IMR-90 (cell line): ENCODE results near the gene COL9A3. TPM values are rescaled to one million over a fixed set of nuclear protein-coding genes. Genes with fewer than 3 reads are reported as not detected.

Source experiments
- ATAC-seq: fragments of 200-7000 bp; cut with Tn5 transposase; 2 replicates; pipeline ENCODE4 v1.9.1; 2020; ENCODE audit warnings: low read depth, mild to moderate bottlenecking, moderate library complexity
- BruUV-seq: library from RNA; stranded (reverse); fragments of 400-500 nt; replicated peaks from 2 replicates; lab custom pipeline; 2021; lab: Mats Ljungman, UMichigan
- CTCF ChIA-PET: fragments of 300-600 bp; formaldehyde crosslinking; extraction: SDS; loops from one replicate; lab custom pipeline; 2021; ENCODE audit warnings: antibody characterized with exemption; lab: Yijun Ruan, JAX
- POLR2A ChIA-PET: fragments of 300-600 bp; sonication (Branson Sonifier 250); formaldehyde crosslinking; loops from one replicate; lab custom pipeline; 2022; ENCODE audit warnings: antibody characterized with exemption; ENCODE audit not compliant: unreplicated experiment; lab: Charles Lee
- DNase-seq: peaks from one replicate; pipeline ENCODE4 v3.0.0; 2013
- H2AFZ ChIP-seq: replicated peaks from 2 replicates; pipeline ENCODE3; 2013; ENCODE audit warnings: low read length, mild to moderate bottlenecking; ENCODE audit not compliant: poor library complexity
- H2AK5ac ChIP-seq: 2 replicates; pipeline ENCODE4 v1.6.1; 2013; ENCODE audit warnings: low read depth, low read length, inconsistent platforms
- H2AK9ac ChIP-seq: replicated peaks from 2 replicates; pipeline ENCODE3; 2013; ENCODE audit warnings: mild to moderate bottlenecking, low read depth, low read length, moderate library complexity; ENCODE audit not compliant: poor library complexity
- H2BK120ac ChIP-seq: 2 replicates; pipeline ENCODE4 v1.6.1; 2013; ENCODE audit warnings: low read depth, low read length, inconsistent platforms
- H2BK15ac ChIP-seq: 3 replicates; pipeline ENCODE4 v1.6.1; 2013; ENCODE audit warnings: low read depth, low read length, inconsistent platforms
- H2BK20ac ChIP-seq: 2 replicates; pipeline ENCODE4 v1.6.1; 2013; ENCODE audit warnings: low read depth, mild to moderate bottlenecking, inconsistent platforms, low read length, moderate library complexity
- H2BK5ac ChIP-seq: 2 replicates; pipeline ENCODE4 v1.6.1; 2013; ENCODE audit warnings: mild to moderate bottlenecking, low read depth, low read length, inconsistent platforms; ENCODE audit not compliant: poor library complexity, severe bottlenecking
- H3K14ac ChIP-seq: replicated peaks from 2 replicates; pipeline ENCODE4 v1.6.1; 2013; ENCODE audit warnings: low read depth, low read length, inconsistent platforms
- H3K18ac ChIP-seq: 2 replicates; pipeline ENCODE4 v1.6.1; 2013; ENCODE audit warnings: low read depth, low read length, control low read depth
- H3K23ac ChIP-seq: 2 replicates; pipeline ENCODE4 v1.6.1; 2013; ENCODE audit warnings: low read depth, low read length, inconsistent platforms
- H3K27ac ChIP-seq: 2 replicates; pipeline ENCODE4 v1.5.1; 2013; ENCODE audit warnings: mild to moderate bottlenecking, control low read depth, low read length; ENCODE audit not compliant: insufficient read depth
- H3K27me3 ChIP-seq: 2 replicates; pipeline ENCODE4 v1.6.1; 2013; ENCODE audit warnings: low read length; ENCODE audit not compliant: control insufficient read depth, insufficient read depth
- H3K36me3 ChIP-seq: 2 replicates; pipeline ENCODE4 v1.6.1; 2013; ENCODE audit warnings: low read length, mixed read lengths; ENCODE audit not compliant: control insufficient read depth, insufficient read depth
- H3K4ac ChIP-seq: 2 replicates; pipeline ENCODE4 v1.6.1; 2013; ENCODE audit warnings: low read depth, low read length, inconsistent platforms
- H3K4me1 ChIP-seq: 2 replicates; pipeline ENCODE4 v1.6.1; 2013; ENCODE audit warnings: low read length, mixed read lengths; ENCODE audit not compliant: control insufficient read depth, insufficient read depth
- H3K4me2 ChIP-seq: 2 replicates; pipeline ENCODE4 v1.6.1; 2013; ENCODE audit warnings: low read depth, mild to moderate bottlenecking, control low read depth, low read length, moderate library complexity
- H3K4me3 ChIP-seq: 2 replicates; pipeline ENCODE4 v1.5.1; 2013; ENCODE audit warnings: low read depth, mild to moderate bottlenecking, control low read depth, low read length, moderate library complexity; ENCODE audit not compliant: insufficient read depth
- H3K56ac ChIP-seq: 2 replicates; pipeline ENCODE4 v1.6.1; 2013; ENCODE audit warnings: low read length, inconsistent platforms; ENCODE audit not compliant: insufficient read depth; ENCODE audit errors: extremely low read depth
- H3K79me1 ChIP-seq, 2 experiments: 2 replicates each; pipeline ENCODE4 v1.6.1; 2013; ENCODE audit warnings: low read length in 2 of 2, inconsistent platforms in 1 of 2, low read depth in 1 of 2
- H3K9ac ChIP-seq: 2 replicates; pipeline ENCODE4 v1.6.1; 2013; ENCODE audit warnings: low read depth, low read length, control low read depth
- H3K9me1 ChIP-seq: 2 replicates; pipeline ENCODE4 v1.6.1; 2013; ENCODE audit warnings: low read length, inconsistent platforms; ENCODE audit not compliant: insufficient read depth
- H3K9me3 ChIP-seq: 2 replicates; pipeline ENCODE4 v1.6.1; 2013; ENCODE audit warnings: low read length; ENCODE audit not compliant: control insufficient read depth, insufficient read depth
- H4K20me1 ChIP-seq: 2 replicates; pipeline ENCODE4 v1.6.1; 2013; ENCODE audit warnings: low read length, inconsistent platforms; ENCODE audit not compliant: insufficient read depth
- H4K5ac ChIP-seq: 2 replicates; pipeline ENCODE4 v1.6.1; 2013; ENCODE audit warnings: mild to moderate bottlenecking, low read depth, low read length, control low read depth
- H4K8ac ChIP-seq, 2 experiments: 2 replicates each; pipeline ENCODE4 v1.6.1; 2013; ENCODE audit warnings: low read depth in 2 of 2, low read length in 2 of 2, control low read depth in 1 of 2, inconsistent platforms in 1 of 2
- H4K91ac ChIP-seq: 2 replicates; pipeline ENCODE4 v1.6.1; 2013; ENCODE audit warnings: low read depth, low read length, inconsistent platforms; ENCODE audit not compliant: insufficient read depth
- BHLHE40 ChIP-seq: fragments of 150-350 bp; IDR thresholded peaks from 2 replicates; pipeline ENCODE4 v1.6.1; 2016; ENCODE audit warnings: mild to moderate bottlenecking, low read depth, low read length
- CEBPB ChIP-seq: IDR thresholded peaks from 2 replicates; pipeline ENCODE4 v1.6.1; 2012; ENCODE audit warnings: low read depth, low read length, improper control_type of control experiment
- CHD1 ChIP-seq: IDR thresholded peaks from 2 replicates; pipeline ENCODE4 v1.6.1; 2012; ENCODE audit warnings: low read depth, low read length, improper control_type of control experiment
- ELK1 ChIP-seq: fragments of 150-350 bp; IDR thresholded peaks from 2 replicates; pipeline ENCODE4 v1.6.1; 2016; ENCODE audit warnings: low read depth, mild to moderate bottlenecking, low read length, moderate library complexity, borderline replicate concordance
- FOS ChIP-seq: fragments of 150-350 bp; IDR thresholded peaks from 2 replicates; pipeline ENCODE4 v1.6.1; 2016; ENCODE audit warnings: low read depth, low read length
- MAFK ChIP-seq: IDR thresholded peaks from 2 replicates; pipeline ENCODE4 v1.6.1; 2012; ENCODE audit warnings: low read depth, low read length, improper control_type of control experiment
- MAZ ChIP-seq: IDR thresholded peaks from 2 replicates; pipeline ENCODE4 v1.6.1; 2012; ENCODE audit warnings: low read depth, mild to moderate bottlenecking, low read length, improper control_type of control experiment, moderate library complexity, borderline replicate concordance
- MXI1 ChIP-seq: IDR thresholded peaks from 2 replicates; pipeline ENCODE4 v1.6.1; 2012; ENCODE audit warnings: low read depth, mild to moderate bottlenecking, low read length, moderate library complexity, borderline replicate concordance
- NFE2L2 ChIP-seq: fragments of 150-350 bp; IDR thresholded peaks from 2 replicates; pipeline ENCODE4 v1.6.1; 2016; ENCODE audit warnings: low read depth, mild to moderate bottlenecking, low read length
- POLR2A ChIP-seq: IDR thresholded peaks from 2 replicates; pipeline ENCODE4 v1.6.1; 2012; ENCODE audit warnings: mild to moderate bottlenecking, low read depth, low read length
- RAD21 ChIP-seq: IDR thresholded peaks from 2 replicates; pipeline ENCODE4 v1.6.1; 2012; ENCODE audit warnings: low read length, improper control_type of control experiment
- RCOR1 ChIP-seq: IDR thresholded peaks from 2 replicates; pipeline ENCODE4 v1.6.1; 2012; ENCODE audit warnings: mild to moderate bottlenecking, low read length, improper control_type of control experiment; ENCODE audit not compliant: insufficient replicate concordance
- RFX5 ChIP-seq: IDR thresholded peaks from 2 replicates; pipeline ENCODE4 v1.8.0; 2012; ENCODE audit warnings: low read depth, mild to moderate bottlenecking, low read length, moderate library complexity
- SMC3 ChIP-seq: fragments of 150-350 bp; IDR thresholded peaks from 2 replicates; pipeline ENCODE4 v1.6.1; 2016; ENCODE audit warnings: low read depth, mild to moderate bottlenecking, antibody characterized with exemption, low read length, moderate library complexity
- USF2 ChIP-seq: fragments of 150-350 bp; IDR thresholded peaks from 2 replicates; pipeline ENCODE4 v1.6.1; 2017; ENCODE audit warnings: mild to moderate bottlenecking, antibody characterized with exemption, low read length, low read depth
- WGBS, 2 experiments: methylation state at CpG; one replicate each; pipeline versions ENCODE4 v1.1.5 to v1.1.7; 2013; ENCODE audit warnings: missing lambda C conversion rate in 2 of 2; ENCODE audit not compliant: insufficient read length in 1 of 2; ENCODE audit errors: extremely low coverage in 2 of 2; 5-methylcytosine and 5-hydroxymethylcytosine counted together
- dilution Hi-C: fragments of 300-500 bp; cut with HindIII; formaldehyde crosslinking; loops from one replicate; pipeline ENCODE4 v1.14.3; 2018; ENCODE audit warnings: low sequenced_read_pairs; ENCODE audit not compliant: unreplicated experiment
- in situ Hi-C: fragments of 300-500 bp; cut with MboI; formaldehyde crosslinking; loops from 3 replicates; pipeline ENCODE4 v1.14.3; 2019; ENCODE audit warnings: low sequenced_read_pairs, inconsistent platforms, mixed read lengths
- intact Hi-C: fragments of 100-400 bp; cut with micrococcal nuclease; formaldehyde crosslinking; loops from 2 replicates; pipeline ENCODE4 v1.10.0; 2022
- polyA plus RNA-seq, 3 experiments: library from polyadenylated mRNA; depleted of rRNA; stranded (reverse); fragments of >200 nt; gene quantifications; 2 replicates each; pipeline ENCODE4 v1.2.3, GENCODE V29; 2012; ENCODE audit warnings: low replicate concordance in 1 of 3
- total RNA-seq: library from RNA; depleted of rRNA; stranded (reverse); fragments of >200 nt; gene quantifications from 2 replicates; pipeline ENCODE4 v1.2.3, GENCODE V29; 2012
- TF ChIP-seq, protein P1 (sequence below): conservative IDR thresholded peaks from 2 replicates; pipeline ENCODE4 v1.5.1; 2012; ENCODE audit warnings: mild to moderate bottlenecking, low read depth, low read length, improper control_type of control experiment

Gene COL9A3
- total and polyA plus RNA-seq, 2 of the 4 experiments (the other 2 are of a cell fraction): 0.36 to 1.4 TPM

GRCh38 chr20:62825333-62825985, 8.6 kb downstream of the COL9A3 start:
- CTCF ChIA-PET: no interaction called here
- intact Hi-C loops: no loop called here
- H3K27ac ChIP-seq: no peak overlapping the region
- TF ChIP-seq RCOR1: no peak
- no peak for TF ChIP-seq BHLHE40
- TF ChIP-seq MAZ: no peak
- TF ChIP-seq MXI1: no peak
- no peak for TF ChIP-seq CHD1
- TF ChIP-seq CEBPB: no peak
- TF ChIP-seq FOS: no peak
- TF ChIP-seq RAD21: no peak
- no peak for TF ChIP-seq SMC3
- no peak for TF ChIP-seq MAFK
- no peak for TF ChIP-seq RFX5
- TF ChIP-seq, protein P1, sequence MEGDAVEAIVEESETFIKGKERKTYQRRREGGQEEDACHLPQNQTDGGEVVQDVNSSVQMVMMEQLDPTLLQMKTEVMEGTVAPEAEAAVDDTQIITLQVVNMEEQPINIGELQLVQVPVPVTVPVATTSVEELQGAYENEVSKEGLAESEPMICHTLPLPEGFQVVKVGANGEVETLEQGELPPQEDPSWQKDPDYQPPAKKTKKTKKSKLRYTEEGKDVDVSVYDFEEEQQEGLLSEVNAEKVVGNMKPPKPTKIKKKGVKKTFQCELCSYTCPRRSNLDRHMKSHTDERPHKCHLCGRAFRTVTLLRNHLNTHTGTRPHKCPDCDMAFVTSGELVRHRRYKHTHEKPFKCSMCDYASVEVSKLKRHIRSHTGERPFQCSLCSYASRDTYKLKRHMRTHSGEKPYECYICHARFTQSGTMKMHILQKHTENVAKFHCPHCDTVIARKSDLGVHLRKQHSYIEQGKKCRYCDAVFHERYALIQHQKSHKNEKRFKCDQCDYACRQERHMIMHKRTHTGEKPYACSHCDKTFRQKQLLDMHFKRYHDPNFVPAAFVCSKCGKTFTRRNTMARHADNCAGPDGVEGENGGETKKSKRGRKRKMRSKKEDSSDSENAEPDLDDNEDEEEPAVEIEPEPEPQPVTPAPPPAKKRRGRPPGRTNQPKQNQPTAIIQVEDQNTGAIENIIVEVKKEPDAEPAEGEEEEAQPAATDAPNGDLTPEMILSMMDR: no peak
- no peak for TF ChIP-seq POLR2A
- no peak for TF ChIP-seq USF2
- no peak for TF ChIP-seq ELK1
- TF ChIP-seq NFE2L2: no peak
- no TSS peak for BruUV-seq
- H4K8ac ChIP-seq: no peak overlapping the region
- H4K20me1 ChIP-seq: no peaks in the 10 kb centered on the region
- no peaks in the 10 kb centered on the region for H3K79me1 ChIP-seq
- in situ Hi-C loops: no loop called here
- peak overlapping the region; percentile 8; the same call in 1 of the 2 replicates for H2AK5ac ChIP-seq
- no peaks in the 10 kb centered on the region for H3K9me1 ChIP-seq
- DNase-seq: no peak
- no peaks in the 10 kb centered on the region for H3K27me3 ChIP-seq
- H3K56ac ChIP-seq: no peak overlapping the region
- no peak overlapping the region for H3K18ac ChIP-seq
- H3K9me3 ChIP-seq: no peaks in the 10 kb centered on the region
- H2BK20ac ChIP-seq: no peak overlapping the region
- H3K4me1 ChIP-seq: no peaks in the 10 kb centered on the region
- no peak overlapping the region for H3K23ac ChIP-seq
- no peak overlapping the region for H2BK120ac ChIP-seq
- ATAC-seq: no peak
- H3K14ac ChIP-seq: no peak overlapping the region
- POLR2A ChIA-PET: no interaction called here
- no peak overlapping the region for H4K5ac ChIP-seq
- no peak overlapping the region for H4K91ac ChIP-seq
- H3K4me2 ChIP-seq: no peak overlapping the region
- whole genome bisulfite sequencing, 2 experiments: 89% methylated on average over 12 of the region's 22 CpGs; no CpG with 5 or more reads in 1 of the 2 experiments
- no peak overlapping the region for H2BK15ac ChIP-seq
- no peak overlapping the region for H3K4ac ChIP-seq
- H3K36me3 ChIP-seq: no peaks in the 10 kb centered on the region
- H2AFZ ChIP-seq: no peak overlapping the region
- no peak overlapping the region for H2BK5ac ChIP-seq
- dilution Hi-C loops: no loop called here
- H3K4me3 ChIP-seq: no peak overlapping the region
- H3K9ac ChIP-seq: no peak overlapping the region
- H2AK9ac ChIP-seq: no peak overlapping the region
